DND-41 (cell line): Measurements from ENCODE around the gene CBX4.

ENCODE experiments used
- CTCF ChIP-seq: IDR thresholded peaks from 2 replicates; pipeline ENCODE4 v1.5.1; 2012; ENCODE audit warnings: borderline replicate concordance, low read length, moderate library complexity, mild to moderate bottlenecking; ENCODE audit not compliant: poor library complexity, severe bottlenecking; ENCODE audit errors: extremely low read depth
- EZH2 ChIP-seq: IDR thresholded peaks from 3 replicates; pipeline ENCODE4 v1.6.1; 2012; ENCODE audit warnings: borderline replicate concordance, low read depth, mild to moderate bottlenecking, moderate library complexity, low read length, inconsistent platforms; ENCODE audit not compliant: severe bottlenecking

- TF ChIP-seq EZH2: no peak
- TF ChIP-seq CTCF: no peak
These were observed 15.0 kb downstream of the CBX4 start for GRCh38 chr17:79824234-79824633.
